ENCODE data around the gene MMP28.

DNA sequence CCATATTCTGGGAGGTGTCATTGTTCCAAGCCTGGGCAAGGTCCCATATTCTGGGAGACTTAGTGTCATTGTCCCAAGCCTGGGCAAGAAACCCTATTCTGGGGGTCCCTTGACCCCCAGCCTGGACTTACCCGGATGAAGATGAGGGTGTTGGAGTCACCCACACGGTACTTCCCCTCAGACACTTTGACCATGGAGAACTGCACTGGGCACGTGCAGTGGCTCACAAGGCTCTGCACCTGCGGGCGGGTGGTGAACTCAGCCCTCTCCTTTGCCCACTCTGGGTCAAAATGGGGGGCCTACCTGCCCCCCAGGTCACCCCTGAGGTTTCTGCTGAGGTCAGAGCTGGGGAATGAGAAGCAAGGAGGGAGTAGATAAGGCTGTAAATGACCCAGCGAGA, 46.5 kb downstream of the MMP28 start:
- TF ChIP-seq, protein P1, sequence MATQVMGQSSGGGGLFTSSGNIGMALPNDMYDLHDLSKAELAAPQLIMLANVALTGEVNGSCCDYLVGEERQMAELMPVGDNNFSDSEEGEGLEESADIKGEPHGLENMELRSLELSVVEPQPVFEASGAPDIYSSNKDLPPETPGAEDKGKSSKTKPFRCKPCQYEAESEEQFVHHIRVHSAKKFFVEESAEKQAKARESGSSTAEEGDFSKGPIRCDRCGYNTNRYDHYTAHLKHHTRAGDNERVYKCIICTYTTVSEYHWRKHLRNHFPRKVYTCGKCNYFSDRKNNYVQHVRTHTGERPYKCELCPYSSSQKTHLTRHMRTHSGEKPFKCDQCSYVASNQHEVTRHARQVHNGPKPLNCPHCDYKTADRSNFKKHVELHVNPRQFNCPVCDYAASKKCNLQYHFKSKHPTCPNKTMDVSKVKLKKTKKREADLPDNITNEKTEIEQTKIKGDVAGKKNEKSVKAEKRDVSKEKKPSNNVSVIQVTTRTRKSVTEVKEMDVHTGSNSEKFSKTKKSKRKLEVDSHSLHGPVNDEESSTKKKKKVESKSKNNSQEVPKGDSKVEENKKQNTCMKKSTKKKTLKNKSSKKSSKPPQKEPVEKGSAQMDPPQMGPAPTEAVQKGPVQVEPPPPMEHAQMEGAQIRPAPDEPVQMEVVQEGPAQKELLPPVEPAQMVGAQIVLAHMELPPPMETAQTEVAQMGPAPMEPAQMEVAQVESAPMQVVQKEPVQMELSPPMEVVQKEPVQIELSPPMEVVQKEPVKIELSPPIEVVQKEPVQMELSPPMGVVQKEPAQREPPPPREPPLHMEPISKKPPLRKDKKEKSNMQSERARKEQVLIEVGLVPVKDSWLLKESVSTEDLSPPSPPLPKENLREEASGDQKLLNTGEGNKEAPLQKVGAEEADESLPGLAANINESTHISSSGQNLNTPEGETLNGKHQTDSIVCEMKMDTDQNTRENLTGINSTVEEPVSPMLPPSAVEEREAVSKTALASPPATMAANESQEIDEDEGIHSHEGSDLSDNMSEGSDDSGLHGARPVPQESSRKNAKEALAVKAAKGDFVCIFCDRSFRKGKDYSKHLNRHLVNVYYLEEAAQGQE (IDR thresholded peaks at IDR 0.05; ENCODE audit: low read depth) = no peak
- TF ChIP-seq EGR1 (IDR thresholded peaks at IDR 0.05) = no peak
- TF ChIP-seq TAF1 (IDR thresholded peaks at IDR 0.05; ENCODE audit: low read depth) = no peak
- TF ChIP-seq YY1 (IDR thresholded peaks at IDR 0.05; ENCODE audit: low read depth) = no peak
